T-helper 2 cell (primary cell): Measurements from ENCODE around the gene MLXIP.
"Not testable (repeated sequence)": the region's sequence is repeated elsewhere in the genome, so short reads cannot be mapped to it uniquely, and the experiment has no call there.

Source experiments
- DNase-seq, 5 experiments: peaks; one replicate each; pipeline versions ENCODE4 v3.0.0 to v3.0.0-alpha.2; 2012 to 2022
- total RNA-seq, 2 donors: gene quantifications; one replicate each; lab custom pipeline; 2026; lab: John Stamatoyannopoulos, UW

The MLXIP gene
- 75.2 to 137 reads per million in 2 donors for total RNA-seq

DNA sequence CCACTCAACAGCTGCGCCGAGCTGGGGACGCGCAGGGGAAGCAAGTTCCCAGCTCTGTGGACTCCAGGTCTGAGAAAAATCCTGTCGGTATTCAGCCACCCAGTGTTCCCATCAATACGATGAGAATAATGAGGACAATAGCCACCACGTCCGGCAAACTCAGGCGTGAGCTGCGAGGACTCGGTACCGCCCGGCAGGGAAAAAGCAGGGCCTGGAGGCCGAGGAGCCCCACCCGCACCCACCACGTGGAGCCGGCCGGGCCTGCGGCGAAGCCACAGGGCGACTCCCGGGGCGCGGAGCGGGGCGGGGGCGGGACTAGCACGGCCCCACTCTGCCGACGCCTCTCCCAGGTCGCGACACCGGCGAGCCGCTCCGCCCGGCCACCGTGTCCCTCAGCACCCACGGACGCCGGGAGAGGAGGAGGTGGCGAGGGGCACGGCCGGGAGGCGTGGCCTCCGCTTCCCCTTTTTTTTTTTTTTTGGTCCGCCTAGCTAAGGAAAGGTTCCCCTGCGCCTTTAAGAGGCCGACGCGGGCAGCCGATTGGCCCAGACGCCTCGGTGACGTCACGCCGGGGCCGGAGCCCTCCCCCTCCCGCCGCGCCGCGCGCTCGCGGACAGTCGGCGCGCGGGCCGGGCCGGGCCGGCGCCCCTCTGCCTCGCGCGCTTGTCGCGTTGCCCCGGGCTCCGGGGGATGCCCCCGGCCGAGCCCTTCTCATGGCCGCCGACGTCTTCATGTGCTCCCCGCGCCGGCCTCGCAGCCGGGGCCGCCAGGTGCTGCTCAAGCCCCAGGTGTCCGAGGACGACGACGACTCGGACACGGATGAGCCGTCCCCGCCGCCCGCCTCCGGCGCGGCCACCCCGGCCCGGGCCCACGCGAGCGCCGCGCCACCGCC, at the start of gene MLXIP:
TSS of gene MLXIP (plus strand) at position 616 of the 892 bp plus-strand sequence. CDS start at position 714, 98 bp downstream.
- DNase-seq, result peak; percentile 79 to 92 (median 80)

DNA sequence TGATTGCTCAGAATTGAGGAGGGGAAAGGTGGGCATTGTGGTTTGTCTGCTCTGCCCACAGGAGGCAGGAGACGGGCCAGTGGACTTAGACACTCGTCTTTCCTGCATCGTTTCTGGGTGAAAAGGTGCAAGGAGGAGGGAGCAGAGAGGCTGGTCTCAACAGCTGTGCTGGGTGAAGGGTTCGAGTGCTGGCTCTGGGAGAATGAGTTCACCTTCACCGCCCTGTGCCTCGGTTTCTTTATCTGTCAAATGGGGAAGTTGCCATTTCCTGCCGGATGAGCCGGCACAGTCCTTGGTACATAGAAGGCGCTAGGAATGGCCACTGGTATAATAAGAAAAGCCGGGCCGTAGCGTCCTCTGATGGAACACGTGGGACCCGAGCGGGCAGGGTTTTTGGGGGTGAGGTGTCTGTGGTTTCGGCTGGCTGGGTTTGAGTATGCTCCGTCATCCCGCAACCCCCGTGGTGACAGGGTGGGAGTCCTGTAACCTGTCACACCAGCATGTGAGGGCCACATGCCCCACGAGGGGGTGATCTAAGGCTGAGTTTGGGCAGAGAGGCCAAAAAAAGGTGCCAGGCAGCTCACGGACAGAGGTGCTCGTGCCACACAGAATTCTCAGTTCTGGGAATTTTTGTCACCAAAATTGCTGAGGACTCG, 49.5 kb upstream of the MLXIP start:
- peak in 2 of 5 experiments; percentile 26 to 30 for DNase-seq

DNA sequence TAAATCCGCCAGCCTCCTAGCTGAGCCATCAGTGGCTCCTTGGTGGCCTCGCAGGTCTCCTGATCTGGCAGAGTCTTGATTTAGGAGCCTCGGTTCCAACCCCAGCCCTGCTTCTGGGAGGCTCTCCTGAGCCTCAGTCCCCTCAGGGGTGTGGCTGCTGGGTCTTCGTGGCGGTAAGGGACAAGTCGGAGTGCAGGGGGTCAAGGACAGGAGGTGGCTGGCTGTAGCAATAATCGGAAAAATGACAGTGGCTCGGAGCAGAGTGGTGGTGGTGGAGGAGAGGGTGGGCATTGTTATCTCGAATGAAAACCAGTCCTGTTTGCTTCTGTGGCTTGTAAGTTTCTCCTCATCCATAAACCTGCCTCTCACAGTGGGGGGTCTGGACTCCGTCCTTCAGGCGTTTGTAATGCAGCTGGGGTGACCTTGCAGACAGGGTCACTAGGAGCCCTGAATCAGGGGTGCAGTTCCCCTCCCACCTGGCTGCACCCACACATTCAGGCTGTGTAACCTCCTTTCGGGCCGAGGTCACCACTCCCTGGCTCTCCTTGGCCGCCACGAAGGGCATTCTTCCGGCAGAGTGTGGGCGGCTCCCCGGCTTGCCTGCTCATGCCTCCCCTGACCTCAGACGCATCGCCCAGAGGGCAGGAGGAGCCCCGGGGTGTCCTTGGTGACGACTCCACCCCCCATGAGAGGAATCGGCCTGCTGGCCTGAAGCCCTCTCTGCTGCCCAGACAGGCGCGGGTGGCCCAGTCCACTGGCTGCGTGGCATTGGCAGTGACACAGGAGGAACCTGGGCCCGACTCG, 48.7 kb upstream of the MLXIP start:
- no peak for DNase-seq

- no peak for DNase-seq
Observed at GRCh38 chr12:122030424-122031035, 48.0 kb upstream of the MLXIP start.

DNA sequence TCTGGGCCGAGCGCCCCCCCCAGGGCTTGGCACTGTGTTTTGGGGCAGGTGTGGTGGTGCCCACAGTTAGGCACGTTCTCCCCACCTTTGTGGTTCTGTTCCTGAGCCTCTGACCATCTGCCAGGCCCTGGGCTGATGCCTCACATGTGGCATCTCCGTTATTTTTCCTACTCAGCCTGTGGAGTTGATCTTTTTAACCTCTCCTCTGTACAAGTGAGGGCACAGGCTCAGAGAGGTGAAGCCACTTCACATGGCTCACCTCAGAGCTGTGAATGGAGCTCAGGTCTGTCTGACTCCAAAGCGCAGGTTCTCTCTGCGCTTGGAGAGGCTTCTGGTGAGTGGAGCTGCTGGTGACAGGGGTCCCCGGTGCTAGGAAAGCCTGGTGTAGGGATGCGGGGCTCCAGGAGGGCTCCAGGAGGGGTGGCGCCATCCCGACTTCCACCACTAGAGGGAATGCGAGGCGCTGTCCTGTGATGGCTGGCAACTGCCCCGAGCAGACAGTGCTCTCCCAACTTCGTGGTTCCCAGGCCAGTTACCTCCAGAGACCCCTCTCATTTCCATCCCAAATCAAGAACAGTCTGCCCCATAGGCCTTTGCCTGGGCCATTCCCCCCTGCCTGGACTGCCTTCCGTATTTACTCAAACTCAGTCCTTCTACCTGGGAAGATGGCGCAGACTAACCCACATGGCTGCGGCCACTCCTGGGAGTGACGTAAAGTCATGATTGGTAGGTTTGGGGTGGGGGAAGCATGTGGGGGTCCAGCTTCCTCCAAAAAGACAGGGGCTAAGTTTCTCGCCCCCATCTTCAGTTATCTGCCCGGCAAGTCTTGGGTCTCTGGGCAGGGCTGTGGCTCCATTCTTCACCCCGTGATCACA, 47.0 kb upstream of the MLXIP start:
- DNase-seq, result peak in 3 of 5 experiments; percentile 28 to 51 (median 32)

DNA sequence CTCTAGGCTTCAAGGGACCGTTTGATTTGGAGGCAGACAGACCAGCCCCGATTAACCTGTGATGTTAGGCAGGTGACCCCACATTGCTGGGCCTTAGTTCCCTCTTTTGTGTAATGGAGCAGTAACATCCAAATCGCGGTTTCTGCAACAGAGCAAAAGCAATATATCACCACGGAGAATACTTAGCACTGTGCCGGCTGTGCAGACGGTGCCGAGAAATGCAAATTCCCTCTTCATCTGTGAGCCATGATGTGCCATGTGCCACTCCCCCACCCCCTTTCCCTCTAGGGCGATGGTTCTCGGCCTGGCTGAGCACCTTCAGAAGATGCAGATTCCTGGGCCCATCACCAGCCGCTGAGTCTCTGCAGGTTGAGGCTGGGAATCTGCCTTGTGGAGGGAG, 46.0 kb upstream of the MLXIP start:
- DNase-seq, result no peak

GRCh38 chr12:122035292-122035691, 43.3 kb upstream of the MLXIP start:
- no peak for DNase-seq

GRCh38 chr12:122036153-122036552, 42.4 kb upstream of the MLXIP start:
- DNase-seq, result no peak

DNA sequence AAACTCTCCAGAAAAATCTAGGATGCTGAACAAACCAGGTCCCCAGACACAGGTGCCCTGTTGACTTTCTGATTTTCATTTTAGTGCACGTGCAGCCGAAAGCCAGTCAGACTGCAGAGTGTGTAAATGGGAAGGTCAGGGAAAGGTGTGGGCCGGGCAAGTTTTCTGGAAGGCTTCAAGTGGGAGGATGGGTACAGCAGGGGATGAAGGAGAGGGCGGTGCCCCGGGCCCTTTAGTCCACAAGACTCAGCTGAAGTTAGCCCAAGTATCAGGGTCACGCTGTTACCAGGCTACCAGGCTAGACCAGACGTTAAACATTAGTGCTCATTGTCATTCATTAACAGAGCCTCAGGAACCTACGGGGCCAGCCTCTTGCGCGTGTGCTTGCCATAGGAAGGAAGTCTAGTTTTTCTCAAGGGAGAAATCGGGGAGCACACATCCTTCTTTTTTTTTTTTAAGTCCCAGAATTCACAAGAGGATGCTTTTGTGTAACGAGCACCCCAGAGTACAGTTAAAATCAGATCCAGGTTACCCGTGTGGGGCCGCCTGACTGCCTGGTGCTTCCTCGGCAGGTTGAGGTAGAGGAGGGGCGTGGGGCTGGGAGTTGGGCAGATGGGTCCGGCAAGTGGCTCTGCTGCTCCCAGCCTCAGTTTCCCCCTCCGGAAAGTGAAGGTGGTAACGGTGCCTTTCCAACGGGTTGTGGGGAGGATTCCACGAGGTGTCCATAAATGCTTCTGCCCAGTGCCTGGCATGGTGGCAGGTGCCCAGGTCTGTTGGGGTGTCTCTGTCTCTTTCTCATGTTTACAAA, 37.8 kb upstream of the MLXIP start:
- no peak for DNase-seq

GRCh38 chr12:122041458-122041857, 37.1 kb upstream of the MLXIP start:
- DNase-seq, result not testable (repeated sequence)

GRCh38 chr12:122042910-122043309, 35.6 kb upstream of the MLXIP start:
- no peak for DNase-seq

DNA sequence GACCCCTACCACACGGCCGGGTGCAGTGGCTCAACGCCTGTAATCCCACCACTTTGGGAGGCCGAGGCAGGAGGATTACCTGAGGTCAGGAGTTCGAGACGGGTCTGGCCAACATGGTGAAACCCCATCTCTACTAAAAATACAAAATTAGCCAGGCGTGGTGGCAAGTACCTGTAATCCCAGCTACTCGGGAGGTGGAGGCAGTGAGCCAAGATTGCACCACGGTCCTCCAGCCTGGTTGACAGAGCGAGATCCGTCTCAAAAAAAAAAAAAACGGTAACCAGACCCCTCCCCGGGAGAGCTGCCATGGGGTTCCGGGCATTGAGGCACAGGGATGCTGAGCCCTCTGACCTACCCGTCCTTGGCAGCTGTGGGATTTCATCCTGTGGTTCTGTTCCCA, 35.1 kb upstream of the MLXIP start:
- no peak for DNase-seq

DNA sequence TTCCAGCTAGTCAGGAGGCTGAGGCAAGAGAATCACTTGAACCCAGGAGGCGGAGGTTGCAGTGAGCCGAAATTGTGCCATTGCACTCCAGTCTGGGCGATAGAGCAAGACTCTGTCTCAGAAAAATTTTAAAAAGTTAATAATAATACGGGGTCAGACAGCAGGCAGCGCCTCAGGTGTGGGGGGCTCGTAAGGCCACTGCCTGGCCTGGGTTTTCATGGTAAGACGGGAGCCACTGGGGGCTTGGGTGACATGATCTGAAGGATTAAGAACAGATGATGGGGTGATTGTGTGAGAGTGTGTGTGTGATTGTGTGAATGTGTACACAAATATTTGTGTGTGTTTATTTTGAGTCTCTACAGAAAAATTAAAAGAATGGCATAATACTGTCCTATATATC, 33.3 kb upstream of the MLXIP start:
- DNase-seq, result no peak

- DNase-seq, result no peak
Observed at GRCh38 chr12:122046145-122046544, 32.4 kb upstream of the MLXIP start.

- DNase-seq, result no peak
Observed at GRCh38 chr12:122048151-122048550, 30.4 kb upstream of the MLXIP start.

- no peak for DNase-seq
Observed at GRCh38 chr12:122049827-122050226, 28.7 kb upstream of the MLXIP start.

DNA sequence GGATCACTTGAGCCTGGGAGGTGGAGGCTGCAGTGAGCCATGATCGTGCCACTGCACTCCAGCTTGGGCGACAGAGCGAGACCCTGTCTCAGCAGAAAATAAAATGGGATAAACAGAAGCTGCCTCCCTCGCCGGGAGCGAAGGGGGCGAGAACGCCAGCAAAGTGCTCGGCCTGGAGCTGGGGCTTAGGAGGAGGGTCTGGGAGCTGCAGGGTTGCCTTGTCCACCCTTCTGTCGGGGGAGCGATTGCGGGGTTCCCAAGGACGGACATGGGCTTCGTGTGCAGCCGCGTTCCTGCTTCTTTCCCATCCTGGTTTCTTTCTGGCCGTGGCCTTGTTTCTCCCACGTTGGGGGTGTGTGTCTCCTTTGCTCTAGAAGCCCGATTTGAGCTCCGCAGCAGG, 27.9 kb upstream of the MLXIP start:
- no peak for DNase-seq

DNA sequence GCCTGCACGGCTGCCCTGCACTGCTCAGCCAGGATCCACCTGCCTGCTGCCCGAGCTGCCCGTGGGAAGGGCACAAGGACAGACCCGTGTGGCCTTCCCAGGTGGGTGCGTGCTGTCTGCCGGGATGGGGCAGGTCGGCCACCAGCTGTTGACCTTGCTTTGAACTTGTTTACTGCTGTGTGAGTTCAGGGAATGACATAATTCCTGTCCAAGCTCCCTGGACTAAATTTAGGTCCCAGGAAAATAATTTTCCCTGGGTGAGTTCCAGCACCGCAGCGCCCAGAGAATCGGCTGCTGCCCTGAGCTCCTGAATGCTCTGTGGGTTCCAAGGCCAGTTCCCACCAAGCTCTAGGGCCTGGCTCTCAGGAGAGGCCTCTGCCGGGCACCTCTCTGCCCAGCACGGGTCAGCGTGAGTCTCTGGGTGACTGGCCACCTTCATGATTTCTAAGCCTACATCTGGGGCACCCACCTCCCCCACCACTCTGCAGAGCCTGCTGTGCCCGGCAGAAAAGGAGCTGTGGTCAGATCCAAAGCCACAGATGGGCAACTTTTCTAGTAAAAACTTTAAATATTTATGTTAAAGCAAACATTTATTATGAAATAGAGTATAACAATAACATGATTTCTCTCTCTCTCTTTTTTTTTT, 27.2 kb upstream of the MLXIP start:
- no peak for DNase-seq

GRCh38 chr12:122052285-122052684, 26.3 kb upstream of the MLXIP start:
- no peak for DNase-seq

GRCh38 chr12:122054842-122055520, 23.6 kb upstream of the MLXIP start:
- no peak for DNase-seq
